Adipose tissue (tissue), 3 donors: ENCODE results near the gene SMOC1. TPM values are rescaled to one million over a fixed set of nuclear protein-coding genes. Genes with fewer than 3 reads are reported as not detected.

Experiments
- H3K27ac ChIP-seq: one replicate; pipeline ENCODE4 v1.5.1; 2013; ENCODE audit warnings: low read depth, low read length
- WGBS, 3 donors: extraction: QIAGEN DNeasy Blood & Tissue Kit; methylation state at CpG; one replicate each; pipeline ENCODE4 v1.1.7; 2013; 5-methylcytosine and 5-hydroxymethylcytosine counted together
- polyA plus RNA-seq, 3 donors: library from polyadenylated mRNA; stranded (reverse); fragments of 200-250 nt; gene quantifications; one replicate each; pipeline ENCODE4 v1.2.3, GENCODE V29; 2013
- donor health status: healthy with polysubstance abuse.
- donor health status: Bipolar disorder and iron deficiency.
- donor health status: healthy.

SMOC1 gene
- polyA plus RNA-seq, 3 donors = 3.0 to 7.8 (median 6.7) TPM

DNA sequence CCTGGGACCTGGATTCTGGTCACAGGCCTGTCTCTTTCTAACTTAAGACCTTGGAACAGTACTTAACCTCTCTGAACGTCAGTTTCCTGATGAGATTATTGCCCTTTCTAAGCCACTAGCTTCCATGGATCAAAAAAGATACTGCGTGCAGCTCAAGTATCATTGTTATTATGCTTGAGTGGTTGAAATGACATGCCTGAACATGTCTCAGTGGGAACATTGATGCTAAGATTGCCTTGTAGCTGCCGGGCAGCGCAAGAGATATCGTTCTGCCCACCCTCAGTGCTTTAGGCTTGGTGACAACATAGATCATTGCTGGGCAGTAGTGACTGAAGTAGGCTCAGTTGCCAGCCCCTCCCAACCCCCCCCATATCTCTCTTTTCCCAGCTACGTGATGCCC, 131.9 kb downstream of the SMOC1 start:
- 88 to 93% (median 89%) methylated on average over 6 of the region's 6 CpGs for WGBS, 3 donors
- no peak overlapping the region for H3K27ac ChIP-seq

GRCh38 chr14:70011708-70012107, 132.5 kb downstream of the SMOC1 start:
- 89 to 90% (median 89%) methylated on average over 7 of the region's 7 CpGs for WGBS, 3 donors
- H3K27ac ChIP-seq = no peak overlapping the region

- WGBS, 3 donors = 54 to 72% (median 72%) methylated on average over 2 of the region's 2 CpGs
- no peak overlapping the region for H3K27ac ChIP-seq
These were observed 134.2 kb downstream of the SMOC1 start for GRCh38 chr14:70013271-70013873.

DNA sequence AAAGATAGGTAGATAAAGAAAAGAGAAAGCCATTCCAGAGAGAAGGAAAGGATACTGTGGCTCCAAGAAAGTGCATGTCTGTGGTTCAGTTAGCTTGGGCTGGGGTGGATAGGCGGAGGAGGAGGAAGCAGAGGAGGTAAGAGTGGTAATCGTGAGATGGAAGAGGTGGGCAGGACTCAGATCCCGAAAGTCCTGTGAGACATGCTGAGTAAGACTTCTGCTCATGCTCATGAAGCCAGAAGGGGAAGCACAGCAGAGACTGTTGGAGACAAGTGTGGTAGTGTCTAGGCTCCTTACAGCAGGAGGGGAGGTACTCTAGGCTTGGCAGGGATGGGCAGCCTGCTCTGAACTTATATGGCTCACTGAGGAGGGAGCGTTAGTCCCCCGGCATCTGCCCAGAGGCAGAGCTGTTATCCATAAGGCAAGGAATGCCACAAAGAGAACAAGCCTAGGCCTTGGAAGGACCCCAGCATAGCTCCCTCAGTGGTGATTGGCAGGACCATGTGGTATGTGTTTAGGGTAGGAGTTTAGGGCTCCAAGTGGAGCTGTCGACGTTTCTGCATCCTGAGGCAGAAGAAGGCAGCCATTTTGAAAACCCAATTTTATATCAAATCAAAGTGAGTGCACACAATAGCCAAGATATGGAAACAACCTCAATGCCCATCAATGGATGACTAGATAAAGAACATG, 135.3 kb downstream of the SMOC1 start:
- WGBS, 3 donors = 83 to 88% (median 86%) methylated on average over 7 of the region's 7 CpGs

DNA sequence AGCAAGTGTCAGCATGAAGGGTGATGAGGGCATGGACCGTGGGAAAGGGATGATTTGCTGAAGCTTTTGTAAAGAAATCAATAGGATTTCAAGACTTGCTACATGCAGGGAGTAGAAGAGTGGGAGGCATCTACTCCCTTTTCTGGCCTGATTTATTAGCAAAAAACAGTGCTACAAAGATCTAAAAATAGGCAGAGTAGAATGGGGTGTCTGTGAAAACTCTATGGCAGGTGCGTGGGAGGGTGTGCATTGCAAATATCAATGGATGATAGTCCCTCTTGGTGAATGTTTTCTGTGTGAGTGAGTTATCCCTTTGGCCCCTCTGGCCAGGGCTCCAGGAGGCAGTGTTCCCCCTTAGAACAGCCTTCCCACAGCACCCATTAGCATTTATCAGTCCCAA, 139.0 kb downstream of the SMOC1 start:
- no peak overlapping the region for H3K27ac ChIP-seq
- 57 to 69% (median 61%) methylated on average over 2 of the region's 2 CpGs for WGBS, 3 donors

More for the DNA sequence above, 135.3 kb downstream of the SMOC1 start:
- no peak overlapping the region for H3K27ac ChIP-seq

- 13 to 54% (median 20%) methylated on average over 9 of the region's 9 CpGs for WGBS, 3 donors
- no peak overlapping the region for H3K27ac ChIP-seq
These were observed 139.5 kb downstream of the SMOC1 start for GRCh38 chr14:70018713-70019211.

GRCh38 chr14:70019695-70020094, 140.5 kb downstream of the SMOC1 start:
- no peak overlapping the region for H3K27ac ChIP-seq

DNA sequence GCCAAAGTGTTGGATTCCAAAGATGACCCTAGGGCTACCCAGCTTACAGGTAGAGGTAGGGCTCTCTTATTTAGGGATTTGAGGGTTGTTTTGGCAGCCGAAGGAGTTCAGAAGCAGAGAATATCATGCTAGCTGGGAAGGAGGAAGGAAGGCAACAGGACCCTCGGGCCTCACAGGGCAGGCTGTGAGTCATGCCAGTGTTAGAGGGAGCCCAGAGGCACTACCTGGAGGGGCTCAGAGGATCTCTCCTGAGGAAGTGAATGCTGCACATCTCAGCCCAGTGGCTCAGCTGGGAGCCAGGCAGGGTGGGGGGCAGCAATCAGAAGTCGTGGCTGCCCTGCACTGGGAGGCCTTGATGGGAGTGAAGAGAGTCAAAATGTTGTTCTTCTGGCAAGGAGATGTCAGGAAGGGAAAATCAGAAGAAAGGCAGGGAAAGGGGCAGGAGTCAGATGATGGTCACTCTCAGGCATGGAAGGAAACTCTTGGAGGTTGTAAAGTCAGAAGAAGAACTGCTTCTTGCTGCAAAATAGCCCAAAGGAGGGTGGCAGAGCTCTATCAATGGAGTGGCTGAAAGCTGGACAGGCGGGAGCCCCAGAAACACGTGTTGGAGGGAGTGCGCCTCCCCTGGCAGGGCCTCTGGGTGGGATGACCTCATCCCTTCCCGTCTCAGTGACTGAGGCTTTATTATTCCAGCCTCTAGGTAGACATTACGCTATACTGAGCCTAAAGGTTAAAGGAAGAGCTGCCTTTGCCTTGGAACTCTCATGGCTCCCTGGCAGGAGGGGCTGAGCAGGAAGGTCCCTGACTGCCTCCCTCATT, 141.3 kb downstream of the SMOC1 start:
- H3K27ac ChIP-seq = no peak overlapping the region
- 56 to 80% (median 61%) methylated on average over 8 of the region's 8 CpGs for WGBS, 3 donors

- H3K27ac ChIP-seq = no peak overlapping the region
- WGBS, 3 donors = 65 to 76% (median 70%) methylated on average over 8 of the region's 8 CpGs
These were observed 142.5 kb downstream of the SMOC1 start for GRCh38 chr14:70021548-70022220.

DNA sequence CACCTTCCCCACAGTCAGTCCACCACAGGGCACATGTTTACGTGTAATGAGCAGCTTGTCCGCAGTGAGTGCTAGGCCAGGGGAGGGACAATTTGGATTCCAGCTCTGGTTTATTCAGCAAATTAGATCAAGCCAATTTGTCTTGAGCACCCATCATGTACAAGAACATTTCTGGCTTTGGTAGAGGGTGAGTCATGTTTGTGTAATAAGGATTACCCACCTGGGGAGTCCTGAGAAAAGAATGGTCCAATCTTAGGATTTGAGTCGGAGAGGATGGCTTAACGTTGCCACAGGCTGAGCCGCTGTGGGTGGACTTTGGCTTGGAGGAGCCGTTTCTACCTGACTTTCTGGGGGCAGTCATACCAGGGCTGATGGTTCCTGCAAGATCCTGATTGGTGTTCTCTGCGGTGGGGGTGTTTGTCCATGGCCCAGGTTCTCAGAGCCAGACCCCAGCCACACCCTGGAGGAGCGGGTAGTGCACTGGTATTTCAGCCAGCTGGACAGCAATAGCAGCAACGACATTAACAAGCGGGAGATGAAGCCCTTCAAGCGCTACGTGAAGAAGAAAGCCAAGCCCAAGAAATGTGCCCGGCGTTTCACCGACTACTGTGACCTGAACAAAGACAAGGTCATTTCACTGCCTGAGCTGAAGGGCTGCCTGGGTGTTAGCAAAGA, 143.7 kb downstream of the SMOC1 start:
- WGBS, 3 donors = 91 to 95% (median 95%) methylated on average over 15 of the region's 15 CpGs
- no peak overlapping the region for H3K27ac ChIP-seq

GRCh38 chr14:70023871-70024270, 144.7 kb downstream of the SMOC1 start:
- H3K27ac ChIP-seq = no peak overlapping the region
- 0 to 29% (median 19%) methylated on average over 1 of the region's 1 CpG for WGBS, 3 donors

DNA sequence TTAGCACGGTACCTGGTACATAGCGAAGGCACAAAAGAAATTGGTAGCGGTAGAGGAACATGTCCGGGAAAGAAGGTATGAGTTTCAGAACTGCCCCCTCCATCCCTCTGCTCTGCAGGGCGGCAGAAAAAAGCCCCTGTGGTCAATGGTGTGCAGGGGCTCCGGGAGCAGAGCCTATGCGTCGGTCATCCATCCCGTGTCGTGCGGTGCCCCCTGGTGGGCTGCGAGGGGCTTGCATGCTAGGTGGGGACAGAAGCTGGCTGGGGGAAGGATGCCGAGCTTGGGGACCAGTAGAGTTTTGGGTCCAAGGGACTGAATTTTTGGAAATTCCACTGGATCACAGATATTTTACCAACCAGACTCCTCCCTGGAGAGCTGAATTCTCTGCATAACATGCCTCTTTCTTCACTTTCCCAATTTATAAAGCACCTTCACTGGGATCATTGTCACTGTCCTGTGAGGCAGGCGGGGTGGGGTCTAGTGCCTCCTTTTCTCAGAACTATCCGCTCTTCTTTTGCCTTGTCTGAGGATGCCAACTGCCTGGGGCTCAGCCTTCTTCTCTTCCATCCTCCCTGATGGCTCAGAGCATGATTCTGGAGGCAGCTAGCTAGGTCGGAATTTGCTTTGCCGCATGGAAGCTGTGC, 148.7 kb downstream of the SMOC1 start:
- whole genome bisulfite sequencing, 3 donors = 35 to 36% (median 36%) methylated on average over 17 of the region's 17 CpGs
- H3K27ac ChIP-seq = no peak overlapping the region

DNA sequence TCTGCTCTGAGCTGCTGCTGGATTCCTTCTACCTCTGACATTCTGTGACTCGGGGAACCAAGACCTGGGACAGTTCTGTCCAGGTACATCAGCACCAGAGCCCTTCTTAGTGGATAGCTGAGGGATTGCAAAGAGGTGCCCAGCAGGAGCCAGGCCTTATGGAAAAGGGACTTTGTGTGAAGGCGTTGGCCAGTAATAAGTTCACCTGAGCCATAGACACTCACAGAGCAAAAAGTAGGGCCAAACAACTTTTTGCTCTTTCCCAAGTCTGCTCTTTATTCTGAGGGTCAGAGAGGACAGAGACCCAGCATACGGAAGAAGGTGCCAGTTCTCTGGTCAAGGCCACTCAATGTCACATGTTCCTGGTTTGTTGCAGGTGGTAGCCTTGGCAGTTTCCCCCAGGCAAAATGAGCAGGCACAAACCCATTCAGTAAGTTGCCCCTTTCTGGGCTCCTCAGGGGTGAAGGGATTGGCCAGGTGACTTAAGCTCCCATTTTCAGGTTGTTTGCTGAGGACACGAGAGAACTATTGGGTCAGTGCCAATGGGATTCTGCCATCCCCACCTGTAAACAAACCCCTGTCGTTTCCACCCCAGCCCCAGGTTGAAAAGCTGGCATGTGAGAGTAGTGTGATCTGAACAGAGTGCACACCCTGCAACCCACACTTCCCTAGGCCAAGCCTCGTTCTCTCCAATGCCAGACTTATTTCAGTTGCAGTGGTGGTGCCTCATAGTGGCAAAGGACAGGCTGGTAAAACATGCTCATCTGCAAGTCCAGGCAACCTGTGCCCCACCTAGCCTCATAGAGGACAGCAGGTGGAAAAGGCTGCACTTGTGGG, 150.3 kb downstream of the SMOC1 start:
- 59 to 77% (median 77%) methylated on average over 6 of the region's 6 CpGs for WGBS, 3 donors
- no peak overlapping the region for H3K27ac ChIP-seq

DNA sequence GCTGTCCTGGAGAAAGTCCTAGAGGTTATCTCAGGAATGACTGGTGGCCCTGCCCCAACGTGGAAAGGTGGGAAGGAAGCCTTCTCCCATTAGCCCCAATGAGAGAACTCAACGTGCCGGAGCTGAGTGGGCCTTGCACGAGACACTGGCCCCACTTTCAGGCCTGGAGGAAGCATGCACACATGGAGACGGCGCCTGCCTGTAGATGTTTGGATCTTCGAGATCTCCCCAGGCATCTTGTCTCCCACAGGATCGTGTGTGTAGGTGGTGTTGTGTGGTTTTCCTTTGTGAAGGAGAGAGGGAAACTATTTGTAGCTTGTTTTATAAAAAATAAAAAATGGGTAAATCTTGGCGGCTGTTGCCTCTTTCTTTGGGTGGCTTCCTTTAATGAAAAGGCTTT, 152.8 kb downstream of the SMOC1 start:
- 78 to 89% (median 79%) methylated on average over 9 of the region's 9 CpGs for WGBS, 3 donors
- H3K27ac ChIP-seq = no peak overlapping the region

- H3K27ac ChIP-seq = no peak overlapping the region
- 59 to 66% (median 66%) methylated on average over 3 of the region's 3 CpGs for WGBS, 3 donors
These were observed 153.2 kb downstream of the SMOC1 start for GRCh38 chr14:70032447-70032846.

- no peak overlapping the region for H3K27ac ChIP-seq
- WGBS, 3 donors = 82 to 91% (median 88%) methylated on average over 8 of the region's 8 CpGs
These were observed 153.9 kb downstream of the SMOC1 start for GRCh38 chr14:70033116-70033515.

DNA sequence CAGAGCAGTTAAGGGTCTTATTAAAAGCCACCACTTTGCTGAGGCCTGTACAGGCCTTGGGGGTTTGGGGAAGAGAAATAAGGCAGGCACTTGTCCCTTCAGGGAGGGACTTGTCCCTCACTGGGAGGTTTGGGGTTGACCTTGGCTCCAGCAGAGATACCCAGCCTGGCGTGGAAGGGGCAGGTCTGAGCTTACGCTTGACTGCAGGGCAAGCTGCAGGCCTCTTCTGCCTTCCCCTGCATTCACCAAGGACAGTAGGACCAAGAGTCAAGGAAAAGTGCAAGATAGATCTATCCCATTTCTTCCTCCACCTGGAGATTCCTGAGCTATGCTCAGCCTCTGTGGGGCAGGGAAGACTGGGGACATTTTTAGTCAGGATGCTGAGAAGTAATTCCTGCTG, 154.3 kb downstream of the SMOC1 start:
- 82 to 95% (median 85%) methylated on average over 2 of the region's 2 CpGs for WGBS, 3 donors
- H3K27ac ChIP-seq = no peak overlapping the region
